Hepatocyte (in vitro differentiated cells): ENCODE data around the gene MIGA2. TPM values are rescaled to one million over a fixed set of nuclear protein-coding genes. Genes with fewer than 3 reads are reported as not detected.

Experiments used
- DNase-seq: peaks from one replicate; pipeline ENCODE4 v3.0.0-alpha.2; 2016; ENCODE audit warnings: low spot score
- H2AFZ ChIP-seq: fragments of 200-600 bp; sonication (generic); 2 replicates; pipeline ENCODE4 v1.6.0; 2016; ENCODE audit warnings: antibody characterized with exemption, mild to moderate bottlenecking
- H3K27ac ChIP-seq: fragments of 200-600 bp; sonication (generic); 2 replicates; pipeline ENCODE4 v1.5.1; 2016; ENCODE audit warnings: mild to moderate bottlenecking
- H3K27me3 ChIP-seq: fragments of 200-600 bp; sonication (generic); 2 replicates; pipeline ENCODE4 v1.6.1; 2016
- H3K36me3 ChIP-seq: fragments of 200-600 bp; sonication (generic); replicated peaks from 2 replicates; pipeline ENCODE4 v1.5.1; 2016; ENCODE audit warnings: low read depth; ENCODE audit not compliant: insufficient read depth
- H3K4me1 ChIP-seq: fragments of 200-600 bp; sonication (generic); 2 replicates; pipeline ENCODE4 v1.5.1; 2016; ENCODE audit warnings: mild to moderate bottlenecking, moderate library complexity; ENCODE audit not compliant: insufficient read depth
- H3K4me2 ChIP-seq: fragments of 200-600 bp; sonication (generic); 2 replicates; pipeline ENCODE4 v1.6.0; 2016
- H3K4me3 ChIP-seq: fragments of 200-600 bp; sonication (generic); 2 replicates; pipeline ENCODE4 v1.5.1; 2016; ENCODE audit warnings: mild to moderate bottlenecking
- H3K79me2 ChIP-seq: fragments of 200-600 bp; sonication (generic); 2 replicates; pipeline ENCODE4 v1.6.0; 2017; ENCODE audit warnings: mild to moderate bottlenecking
- H3K9me2 ChIP-seq: fragments of 200-600 bp; sonication (generic); replicated peaks from 2 replicates; pipeline ENCODE4 v1.6.0; 2017; ENCODE audit warnings: mild to moderate bottlenecking; ENCODE audit not compliant: insufficient read depth
- H3K9me3 ChIP-seq: fragments of 200-600 bp; sonication (generic); 2 replicates; pipeline ENCODE4 v1.5.1; 2016; ENCODE audit warnings: low read depth, mild to moderate bottlenecking
- H4K20me1 ChIP-seq: fragments of 200-600 bp; sonication (generic); 2 replicates; pipeline ENCODE4 v1.6.0; 2016; ENCODE audit warnings: mild to moderate bottlenecking; ENCODE audit not compliant: insufficient read depth, poor library complexity, severe bottlenecking
- EZH2 ChIP-seq: fragments of 200-600 bp; sonication (generic); IDR thresholded peaks from 2 replicates; pipeline ENCODE4 v1.6.1; 2016; ENCODE audit warnings: antibody characterized with exemption, mild to moderate bottlenecking, borderline replicate concordance
- EZH2phosphoT487 ChIP-seq: fragments of 200-600 bp; sonication (generic); IDR thresholded peaks from one replicate; pipeline ENCODE4 v1.6.1; 2018; ENCODE audit warnings: antibody characterized with exemption, mild to moderate bottlenecking, low read depth, moderate library complexity; ENCODE audit not compliant: unreplicated experiment, severe bottlenecking
- WGBS: methylation state at CpG from one replicate; pipeline ENCODE4 v1.1.6; 2016; ENCODE audit warnings: low lambda C conversion rate; ENCODE audit errors: missing lambda C conversion rate; 5-methylcytosine and 5-hydroxymethylcytosine counted together
- polyA plus RNA-seq: library from polyadenylated mRNA; unstranded; fragments of >200 nt; fragmentation: Nextera tagmentation; extraction: Ambion mirVana; gene quantifications from 2 replicates; pipeline ENCODE4 v1.2.1, GENCODE V29; 2016
- total RNA-seq: library from RNA; depleted of rRNA; stranded (reverse); fragments of >200 nt; gene quantifications from 2 replicates; pipeline ENCODE4 v1.2.3, GENCODE V29; 2014
- TF ChIP-seq, protein P1 (sequence below): fragments of 200-600 bp; sonication (generic); IDR thresholded peaks from 2 replicates; pipeline ENCODE4 v1.5.1; 2016; ENCODE audit warnings: antibody characterized with exemption, mild to moderate bottlenecking; ENCODE audit not compliant: poor library complexity

MIGA2 gene
- total and polyA plus RNA-seq, 2 experiments from 2014 or later: 23.4 to 29.5 TPM

DNA sequence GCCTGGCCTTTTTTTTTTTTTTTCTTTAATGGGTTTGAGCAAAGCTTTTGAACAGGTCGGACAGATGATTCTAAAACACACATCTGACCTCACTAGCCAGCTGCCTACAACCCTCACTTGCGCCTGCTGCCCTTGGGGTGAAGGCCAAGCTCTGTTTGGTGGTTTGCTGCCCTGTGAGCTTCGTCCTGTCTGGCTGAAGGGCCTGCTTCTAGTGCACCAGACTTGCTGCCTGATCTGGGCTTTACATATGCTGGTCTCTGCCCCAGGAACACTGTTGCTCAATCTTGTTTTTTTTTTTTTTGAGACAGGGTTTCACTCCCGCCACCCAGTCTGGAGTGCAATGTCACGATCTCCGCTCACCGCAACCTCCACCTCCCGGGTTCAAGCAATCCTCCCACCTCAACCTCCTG is 28.1 kb downstream of the MIGA2 start:
- TF ChIP-seq, protein P1, sequence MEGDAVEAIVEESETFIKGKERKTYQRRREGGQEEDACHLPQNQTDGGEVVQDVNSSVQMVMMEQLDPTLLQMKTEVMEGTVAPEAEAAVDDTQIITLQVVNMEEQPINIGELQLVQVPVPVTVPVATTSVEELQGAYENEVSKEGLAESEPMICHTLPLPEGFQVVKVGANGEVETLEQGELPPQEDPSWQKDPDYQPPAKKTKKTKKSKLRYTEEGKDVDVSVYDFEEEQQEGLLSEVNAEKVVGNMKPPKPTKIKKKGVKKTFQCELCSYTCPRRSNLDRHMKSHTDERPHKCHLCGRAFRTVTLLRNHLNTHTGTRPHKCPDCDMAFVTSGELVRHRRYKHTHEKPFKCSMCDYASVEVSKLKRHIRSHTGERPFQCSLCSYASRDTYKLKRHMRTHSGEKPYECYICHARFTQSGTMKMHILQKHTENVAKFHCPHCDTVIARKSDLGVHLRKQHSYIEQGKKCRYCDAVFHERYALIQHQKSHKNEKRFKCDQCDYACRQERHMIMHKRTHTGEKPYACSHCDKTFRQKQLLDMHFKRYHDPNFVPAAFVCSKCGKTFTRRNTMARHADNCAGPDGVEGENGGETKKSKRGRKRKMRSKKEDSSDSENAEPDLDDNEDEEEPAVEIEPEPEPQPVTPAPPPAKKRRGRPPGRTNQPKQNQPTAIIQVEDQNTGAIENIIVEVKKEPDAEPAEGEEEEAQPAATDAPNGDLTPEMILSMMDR: no peak
- no peak for TF ChIP-seq EZH2phosphoT487
- TF ChIP-seq EZH2: no peak
- Histone ChIP-seq H3K4me2 (no peak overlapping the region), H4K20me1 (no peaks in the 10 kb centered on the region), H3K79me2 (no peaks in the 10 kb centered on the region), H3K9me3 (no peaks in the 10 kb centered on the region), H2AFZ (no peak overlapping the region), H3K27ac (no peak overlapping the region), H3K36me3 (no peaks in the 10 kb centered on the region), H3K27me3 (no peaks in the 10 kb centered on the region), H3K4me3 (no peak overlapping the region), H3K9me2 (no peaks in the 10 kb centered on the region), H3K4me1 (no peaks in the 10 kb centered on the region)
- peak; percentile 13 for DNase-seq
- WGBS: 91% methylated on average over 7 of the region's 8 CpGs

DNA sequence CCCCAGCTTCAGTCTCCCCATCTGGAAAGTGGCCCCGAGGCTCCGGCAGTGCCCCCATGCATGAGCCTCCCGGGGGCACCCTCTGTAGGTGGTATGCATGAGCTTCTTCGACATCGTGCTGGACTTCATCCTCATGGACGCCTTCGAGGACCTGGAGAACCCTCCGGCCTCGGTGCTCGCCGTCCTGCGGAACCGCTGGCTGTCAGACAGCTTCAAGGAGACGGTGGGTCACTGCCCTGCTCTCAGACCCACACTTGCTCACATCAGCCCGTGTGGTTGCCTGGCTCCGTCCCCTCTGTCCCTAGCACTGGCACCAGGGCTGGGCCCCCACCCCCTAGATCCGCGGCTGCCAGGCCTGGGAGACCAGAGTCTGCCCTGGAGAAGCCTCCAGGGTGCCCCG is 31.7 kb downstream of the MIGA2 start:
- Histone ChIP-seq H3K4me2 (no peak overlapping the region), H3K27ac (no peak overlapping the region), H3K4me3 (no peak overlapping the region), H3K36me3 (no peaks in the 10 kb centered on the region), H3K79me2 (no peaks in the 10 kb centered on the region), H2AFZ (no peak overlapping the region), H3K4me1 (no peaks in the 10 kb centered on the region), H3K9me2 (no peaks in the 10 kb centered on the region), H3K27me3 (no peaks in the 10 kb centered on the region), H3K9me3 (no peaks in the 10 kb centered on the region), H4K20me1 (no peaks in the 10 kb centered on the region)
- TF ChIP-seq EZH2: no peak
- TF ChIP-seq, protein P1: no peak
- no peak for TF ChIP-seq EZH2phosphoT487
- WGBS: 98% methylated on average over 19 of the region's 19 CpGs
- DNase-seq: no peak

DNA sequence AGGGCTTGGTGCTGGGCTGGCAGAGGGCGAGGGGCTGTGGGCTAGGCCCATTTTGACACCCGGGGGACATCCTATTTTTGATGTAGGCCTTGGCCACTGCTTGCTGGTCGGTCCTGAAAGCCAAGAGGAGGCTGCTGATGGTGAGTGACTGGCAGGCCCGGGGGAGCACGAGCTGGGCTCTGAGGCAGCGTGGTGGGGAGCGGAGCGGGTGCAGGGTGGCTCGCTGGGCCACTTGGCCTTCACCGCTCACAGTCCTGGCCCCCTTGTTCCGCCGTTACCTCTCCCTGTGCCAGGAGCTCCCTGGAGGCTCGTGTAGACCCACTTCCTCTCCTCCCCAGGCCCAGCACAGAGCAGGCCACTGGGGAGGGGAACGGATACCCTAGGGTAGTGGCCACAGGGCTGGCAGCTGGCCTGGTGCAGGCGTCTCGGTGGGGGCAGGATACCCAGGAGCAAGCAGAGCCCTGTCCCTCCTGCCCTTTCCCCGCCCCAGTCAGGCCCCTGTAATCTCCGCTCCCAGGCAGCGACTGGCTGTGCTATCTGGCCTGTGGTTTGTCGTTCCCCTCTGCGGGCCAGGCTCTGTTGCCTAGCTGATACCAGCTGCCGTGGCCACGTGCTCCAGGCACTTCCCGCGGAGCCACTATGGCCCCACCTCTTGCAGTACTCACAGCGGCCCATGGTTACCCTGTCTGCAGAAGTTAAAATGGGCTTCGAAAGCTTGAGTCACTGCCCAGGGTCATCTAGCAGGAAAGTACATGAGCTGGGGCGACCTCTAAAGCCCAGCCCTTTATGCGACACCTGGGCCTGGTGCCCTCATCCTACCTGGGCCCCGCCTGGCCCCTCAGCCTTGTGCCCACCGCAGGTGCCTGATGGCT is 32.8 kb downstream of the MIGA2 start:
- TF ChIP-seq, protein P1: no peak
- TF ChIP-seq EZH2: no peak
- no peak for TF ChIP-seq EZH2phosphoT487
- peak; percentile 54 for DNase-seq
- no peaks in the 10 kb centered on the region for H3K27me3 ChIP-seq
- H3K9me2 ChIP-seq: no peaks in the 10 kb centered on the region
- H3K27ac ChIP-seq: no peak overlapping the region
- no peaks in the 10 kb centered on the region for H3K79me2 ChIP-seq
- H3K36me3 ChIP-seq: no peaks in the 10 kb centered on the region
- H2AFZ ChIP-seq: no peak overlapping the region
- no peaks in the 10 kb centered on the region for H3K4me1 ChIP-seq
- no peaks in the 10 kb centered on the region for H4K20me1 ChIP-seq
- 85% methylated on average over 29 of the region's 31 CpGs for WGBS
- H3K4me3 ChIP-seq: no peak overlapping the region
- H3K4me2 ChIP-seq: no peak overlapping the region
- no peaks in the 10 kb centered on the region for H3K9me3 ChIP-seq
